ENCODE results near the gene GATA5.
A peak's percentile ranks its signal among the peaks of the same experiment; 100 is the strongest.

GATA5 gene

GRCh38 chr20:62487118-62487517, 11.3 kb upstream of the GATA5 start:
- no peak for DNase-seq (ENCODE audit: low spot score)

GRCh38 chr20:62486484-62486883, 10.7 kb upstream of the GATA5 start:
- no peak for DNase-seq (ENCODE audit: low spot score)

- no peak for DNase-seq (ENCODE audit: low spot score)
Measured at GRCh38 chr20:62485701-62486089, 9.9 kb upstream of the GATA5 start.

- peak; percentile 75 for DNase-seq (ENCODE audit: low spot score)
Measured at GRCh38 chr20:62485062-62485700, 9.4 kb upstream of the GATA5 start.

GRCh38 chr20:62484478-62484877, 8.7 kb upstream of the GATA5 start:
- no peak for DNase-seq (ENCODE audit: low spot score)

- no peak for DNase-seq (ENCODE audit: low spot score)
Measured at GRCh38 chr20:62483613-62484458, 8.0 kb upstream of the GATA5 start.

GRCh38 chr20:62482974-62483373, 7.2 kb upstream of the GATA5 start:
- DNase-seq (ENCODE audit: low spot score): no peak

- no peak for DNase-seq (ENCODE audit: low spot score)
Measured at GRCh38 chr20:62482146-62482809, 6.5 kb upstream of the GATA5 start.

- no peak for DNase-seq (ENCODE audit: low spot score)
Measured at GRCh38 chr20:62481425-62482145, 5.8 kb upstream of the GATA5 start.

GRCh38 chr20:62480318-62480717, 4.5 kb upstream of the GATA5 start:
- DNase-seq (ENCODE audit: low spot score): no peak

- no peak for DNase-seq (ENCODE audit: low spot score)
Measured at GRCh38 chr20:62479656-62480055, 3.9 kb upstream of the GATA5 start.

- DNase-seq (ENCODE audit: low spot score): no peak
Measured at GRCh38 chr20:62479156-62479555, 3.4 kb upstream of the GATA5 start.

- DNase-seq (ENCODE audit: low spot score): no peak
Measured at GRCh38 chr20:62477669-62478455, 2.1 kb upstream of the GATA5 start.

GRCh38 chr20:62476056-62476838, 452 bp upstream of the GATA5 start:
- no peak for DNase-seq (ENCODE audit: low spot score)

- no peak for DNase-seq (ENCODE audit: low spot score)
Measured at GRCh38 chr20:62475027-62475771, 596 bp downstream of the GATA5 start.

GRCh38 chr20:62474604-62475026, 1.2 kb downstream of the GATA5 start:
- DNase-seq (ENCODE audit: low spot score): no peak

- no peak for DNase-seq (ENCODE audit: low spot score)
Measured at GRCh38 chr20:62473717-62474603, 1.8 kb downstream of the GATA5 start.

- no peak for DNase-seq (ENCODE audit: low spot score)
Measured at GRCh38 chr20:62472941-62473585, 2.7 kb downstream of the GATA5 start.
